Progenitor cell of endocrine pancreas (in vitro differentiated cells): ENCODE data around the gene FOXP1. TPM values are rescaled to one million over a fixed set of nuclear protein-coding genes. Genes with fewer than 3 reads are reported as not detected.

Experiments used
- DNase-seq: peaks from one replicate; pipeline ENCODE4 v3.0.0; 2021; ENCODE audit warnings: low spot score; ENCODE audit not compliant: unreplicated experiment
- H3K27ac Mint-ChIP-seq: 2 replicates; pipeline ENCODE4 v1.8.0; 2021; ENCODE audit warnings: mild to moderate bottlenecking, moderate library complexity, mixed read lengths
- H3K27me3 Mint-ChIP-seq: 2 replicates; pipeline ENCODE4 v1.8.0; 2021; ENCODE audit warnings: mixed read lengths
- H3K36me3 Mint-ChIP-seq: 2 replicates; pipeline ENCODE4 v1.8.0; 2022; ENCODE audit warnings: mixed read lengths; ENCODE audit not compliant: insufficient read depth
- H3K4me1 Mint-ChIP-seq: 2 replicates; pipeline ENCODE4 v1.8.0; 2021; ENCODE audit warnings: low read depth, mixed read lengths
- H3K4me3 Mint-ChIP-seq: 2 replicates; pipeline ENCODE4 v1.8.0; 2021; ENCODE audit warnings: low read depth, mild to moderate bottlenecking, moderate library complexity, mixed read lengths
- H3K9me3 Mint-ChIP-seq: 2 replicates; pipeline ENCODE4 v1.8.0; 2021; ENCODE audit warnings: low read depth, mixed read lengths
- CTCF ChIP-seq: fragments of 200-600 bp; sonication (generic); IDR thresholded peaks from one replicate; pipeline ENCODE4 v1.5.0; 2021; ENCODE audit warnings: antibody characterized with exemption, mild to moderate bottlenecking; ENCODE audit not compliant: unreplicated experiment
- total RNA-seq: library from RNA; stranded (reverse); gene quantifications from 2 replicates; pipeline ENCODE4 v1.2.1, GENCODE V29; 2021

FOXP1 gene
- total RNA-seq, 1 donor from 2014 or later: 242 TPM

GRCh38 chr3:71075494-71075893 is 508.0 kb downstream of the FOXP1 start:
- H3K4me1 Mint-ChIP-seq: peaks cover 33% of the 10 kb centered on the region
- no peak for DNase-seq
- H3K27ac Mint-ChIP-seq: no peak overlapping the region
- TF ChIP-seq CTCF: no peak
- no peak overlapping the region for H3K4me3 Mint-ChIP-seq
- H3K36me3 Mint-ChIP-seq: peaks cover 3% of the 10 kb centered on the region
- no peaks in the 10 kb centered on the region for H3K27me3 Mint-ChIP-seq
- no peaks in the 10 kb centered on the region for H3K9me3 Mint-ChIP-seq

- Mint-ChIP-seq H3K36me3 (peaks cover 3% of the 10 kb centered on the region), H3K27me3 (no peaks in the 10 kb centered on the region), H3K9me3 (no peaks in the 10 kb centered on the region), H3K4me3 (no peak overlapping the region), H3K4me1 (peaks cover 39% of the 10 kb centered on the region), H3K27ac (no peak overlapping the region)
- no peak for TF ChIP-seq CTCF
- DNase-seq: no peak
These were observed 509.1 kb downstream of the FOXP1 start for GRCh38 chr3:71074423-71074822.

GRCh38 chr3:71072986-71073385 is 510.5 kb downstream of the FOXP1 start:
- no peaks in the 10 kb centered on the region for H3K27me3 Mint-ChIP-seq
- no peak for TF ChIP-seq CTCF
- H3K9me3 Mint-ChIP-seq: no peaks in the 10 kb centered on the region
- no peak for DNase-seq
- peaks cover 3% of the 10 kb centered on the region for H3K36me3 Mint-ChIP-seq
- peaks cover 41% of the 10 kb centered on the region for H3K4me1 Mint-ChIP-seq
- H3K27ac Mint-ChIP-seq: no peak overlapping the region
- H3K4me3 Mint-ChIP-seq: no peak overlapping the region

- H3K27ac Mint-ChIP-seq: no peak overlapping the region
- H3K27me3 Mint-ChIP-seq: no peaks in the 10 kb centered on the region
- peaks cover 41% of the 10 kb centered on the region for H3K4me1 Mint-ChIP-seq
- H3K4me3 Mint-ChIP-seq: no peak overlapping the region
- DNase-seq: no peak
- peaks cover 3% of the 10 kb centered on the region for H3K36me3 Mint-ChIP-seq
- TF ChIP-seq CTCF: no peak
- H3K9me3 Mint-ChIP-seq: no peaks in the 10 kb centered on the region
These were observed 511.2 kb downstream of the FOXP1 start for GRCh38 chr3:71072287-71072686.

GRCh38 chr3:71070497-71071463 is 512.7 kb downstream of the FOXP1 start:
- no peak for TF ChIP-seq CTCF
- peak overlapping the region; percentile 81 for H3K27ac Mint-ChIP-seq
- peaks cover 50% of the 10 kb centered on the region for H3K4me1 Mint-ChIP-seq
- H3K9me3 Mint-ChIP-seq: no peaks in the 10 kb centered on the region
- peaks cover 2% of the 10 kb centered on the region for H3K36me3 Mint-ChIP-seq
- no peaks in the 10 kb centered on the region for H3K27me3 Mint-ChIP-seq
- no peak for DNase-seq
- H3K4me3 Mint-ChIP-seq: no peak overlapping the region
